GM12874 (cell line): ENCODE data around the gene KRABD2.

Experiments used
- TF ChIP-seq, protein P1 (sequence below): IDR thresholded peaks from 2 replicates; pipeline ENCODE4 v1.5.1; 2011; ENCODE audit warnings: low read depth, mild to moderate bottlenecking, control low read depth, low read length, moderate library complexity; ENCODE audit not compliant: insufficient read depth

Gene KRABD2

GRCh38 chr17:8402921-8403536 is 26.5 kb upstream of the KRABD2 start:
- TF ChIP-seq, protein P1, sequence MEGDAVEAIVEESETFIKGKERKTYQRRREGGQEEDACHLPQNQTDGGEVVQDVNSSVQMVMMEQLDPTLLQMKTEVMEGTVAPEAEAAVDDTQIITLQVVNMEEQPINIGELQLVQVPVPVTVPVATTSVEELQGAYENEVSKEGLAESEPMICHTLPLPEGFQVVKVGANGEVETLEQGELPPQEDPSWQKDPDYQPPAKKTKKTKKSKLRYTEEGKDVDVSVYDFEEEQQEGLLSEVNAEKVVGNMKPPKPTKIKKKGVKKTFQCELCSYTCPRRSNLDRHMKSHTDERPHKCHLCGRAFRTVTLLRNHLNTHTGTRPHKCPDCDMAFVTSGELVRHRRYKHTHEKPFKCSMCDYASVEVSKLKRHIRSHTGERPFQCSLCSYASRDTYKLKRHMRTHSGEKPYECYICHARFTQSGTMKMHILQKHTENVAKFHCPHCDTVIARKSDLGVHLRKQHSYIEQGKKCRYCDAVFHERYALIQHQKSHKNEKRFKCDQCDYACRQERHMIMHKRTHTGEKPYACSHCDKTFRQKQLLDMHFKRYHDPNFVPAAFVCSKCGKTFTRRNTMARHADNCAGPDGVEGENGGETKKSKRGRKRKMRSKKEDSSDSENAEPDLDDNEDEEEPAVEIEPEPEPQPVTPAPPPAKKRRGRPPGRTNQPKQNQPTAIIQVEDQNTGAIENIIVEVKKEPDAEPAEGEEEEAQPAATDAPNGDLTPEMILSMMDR: no peak

GRCh38 chr17:8401107-8401506 is 24.6 kb upstream of the KRABD2 start:
- TF ChIP-seq, protein P1: no peak

DNA sequence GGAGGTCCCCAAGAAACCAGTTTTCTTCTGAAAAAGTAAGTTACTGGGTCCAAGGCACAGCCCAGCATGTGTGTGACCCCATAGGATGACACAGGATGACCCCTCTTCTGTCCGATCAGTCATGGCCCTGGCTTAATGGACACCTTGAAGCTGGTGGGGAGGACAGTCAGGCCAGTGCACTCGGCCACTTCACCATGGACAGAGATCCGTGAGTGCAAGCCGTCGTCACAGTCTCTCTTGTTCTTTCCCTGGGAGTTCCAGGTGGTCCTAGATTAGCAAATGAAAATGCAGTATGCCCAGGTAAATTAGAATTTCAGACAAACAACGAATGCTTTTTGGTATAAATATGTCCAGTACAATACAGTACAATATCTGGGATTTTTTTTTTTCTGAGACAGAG is 22.5 kb upstream of the KRABD2 start:
- TF ChIP-seq, protein P1: no peak

- TF ChIP-seq, protein P1: no peak
These were observed 21.1 kb upstream of the KRABD2 start, which contains the start of gene RNF222 for GRCh38 chr17:8397636-8398035. TSS of gene RNF222 (minus strand) at chr17:8397827. CDS start at chr17:8393461, 4,366 bp downstream.

GRCh38 chr17:8393470-8394231 is 17.1 kb upstream of the KRABD2 start:
- TF ChIP-seq, protein P1: no peak

DNA sequence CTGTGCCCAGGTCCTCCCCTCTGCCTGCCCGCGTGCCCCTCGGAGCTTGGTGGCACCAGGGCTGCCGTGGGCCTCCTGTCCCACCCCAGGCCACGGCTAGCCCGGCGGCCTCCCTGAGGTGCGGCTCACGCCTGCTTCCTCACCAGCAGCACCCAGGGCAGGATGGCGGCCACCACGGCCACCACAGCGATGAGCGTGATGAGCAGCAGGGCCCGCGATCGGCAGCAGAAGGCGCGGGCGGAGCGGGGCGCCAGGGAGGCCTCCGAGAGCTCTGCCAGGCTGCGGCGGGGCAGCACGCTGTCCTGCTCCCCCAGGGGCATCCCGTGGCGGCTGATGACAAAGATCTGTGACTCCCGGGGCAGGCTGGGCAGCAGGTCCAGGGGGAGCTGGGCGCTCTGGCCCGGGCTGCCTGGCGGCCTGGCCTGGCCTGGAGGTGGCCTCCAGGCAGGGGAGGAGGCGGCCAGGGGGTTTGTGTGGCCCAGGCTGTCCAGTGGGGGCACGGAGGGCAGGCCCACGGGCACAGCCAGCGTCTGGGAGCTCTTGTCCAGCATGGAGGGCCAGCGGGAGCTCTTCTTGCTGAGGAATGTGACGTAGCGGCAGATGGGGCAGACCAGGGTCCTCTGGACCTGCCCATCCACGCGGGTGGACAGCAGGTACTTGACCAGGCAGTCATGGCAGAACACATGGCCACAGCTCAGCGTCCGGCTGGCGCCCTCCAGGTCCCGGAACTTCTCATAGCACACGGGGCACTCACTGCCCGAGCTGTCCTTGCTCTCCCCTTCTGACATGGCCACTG is 16.4 kb upstream of the KRABD2 start:
- TF ChIP-seq, protein P1: no peak

- TF ChIP-seq, protein P1: no peak
These were observed 15.8 kb upstream of the KRABD2 start for GRCh38 chr17:8392274-8392673.
